CD4-positive, CD25-positive, alpha-beta regulatory T cell (primary cell): ENCODE results near the gene WDR70. TPM values are rescaled to one million over a fixed set of nuclear protein-coding genes. Genes with fewer than 3 reads are reported as not detected.

Experiments
- ATAC-seq, 2 donors: fragments of 150-1000 bp; cut with Tn5 transposase; one replicate each; pipeline ENCODE4 v1.10.0; 2021; ENCODE audit warnings: low read depth in 2 of 2, moderate number of reproducible peaks in 2 of 2, moderate library complexity in 1 of 2
- DNase-seq, 3 donors: peaks; one replicate each; pipeline versions ENCODE4 v3.0.0 to v3.0.0-alpha.2; 2012 to 2022; ENCODE audit warnings: mixed read lengths in 1 of 3
- H3K27ac ChIP-seq: one replicate; pipeline ENCODE4 v1.7.0; 2013; ENCODE audit warnings: mild to moderate bottlenecking, low read length; ENCODE audit not compliant: insufficient read depth, poor library complexity, severe bottlenecking
- H3K27me3 ChIP-seq: one replicate; pipeline ENCODE4 v1.7.0; 2013; ENCODE audit warnings: low read length; ENCODE audit not compliant: control insufficient read depth, insufficient read depth
- H3K36me3 ChIP-seq: one replicate; pipeline ENCODE4 v1.7.0; 2013; ENCODE audit warnings: mild to moderate bottlenecking, low read length, moderate library complexity; ENCODE audit not compliant: control insufficient read depth, insufficient read depth
- H3K4me1 ChIP-seq: 2 replicates; pipeline ENCODE4 v1.7.0; 2013; ENCODE audit warnings: mild to moderate bottlenecking, low read length; ENCODE audit not compliant: insufficient read depth, control insufficient read depth, poor library complexity, severe bottlenecking
- H3K4me3 ChIP-seq: one replicate; pipeline ENCODE4 v1.7.0; 2013; ENCODE audit warnings: low read depth, mild to moderate bottlenecking, low read length, moderate library complexity
- H3K9me3 ChIP-seq, 2 experiments: 1 replicate in 1 of 2; 2 replicates in 1 of 2; pipeline ENCODE4 v1.7.0; 2013; ENCODE audit warnings: low read length in 2 of 2, mild to moderate bottlenecking in 1 of 2, moderate library complexity in 1 of 2; ENCODE audit not compliant: control insufficient read depth in 2 of 2
- H3K27ac Mint-ChIP-seq, 3 donors: one replicate each; pipeline ENCODE4 v1.8.0; 2020 to 2022; ENCODE audit warnings: mild to moderate bottlenecking in 3 of 3, mixed read lengths in 3 of 3, moderate library complexity in 2 of 3
- H3K27me3 Mint-ChIP-seq: one replicate; pipeline ENCODE4 v1.8.0; 2022; ENCODE audit warnings: mild to moderate bottlenecking, mixed read lengths
- H3K36me3 Mint-ChIP-seq: one replicate; pipeline ENCODE4 v1.8.0; 2020; ENCODE audit warnings: mixed read lengths
- H3K4me1 Mint-ChIP-seq, 4 donors: one replicate each; pipeline ENCODE4 v1.8.0; 2020 to 2022; ENCODE audit warnings: mixed read lengths in 4 of 4, mild to moderate bottlenecking in 1 of 4
- H3K4me3 Mint-ChIP-seq, 4 donors: one replicate each; pipeline ENCODE4 v1.8.0; 2020 to 2022; ENCODE audit warnings: mild to moderate bottlenecking in 4 of 4, mixed read lengths in 4 of 4, moderate library complexity in 3 of 4
- H3K9me3 Mint-ChIP-seq, 7 donors: one replicate each; pipeline ENCODE4 v1.8.0; 2020 to 2022; ENCODE audit warnings: mixed read lengths in 7 of 7, mild to moderate bottlenecking in 3 of 7, moderate library complexity in 2 of 7
- polyA plus RNA-seq, 4 donors: library from polyadenylated mRNA; unstranded; fragments of 300-500 nt; fragmentation: Illumina TruSeq; gene quantifications; one replicate each; pipeline ENCODE4 v1.2.3, GENCODE V29; 2021
- total RNA-seq: library from RNA; stranded (reverse); gene quantifications from one replicate; pipeline ENCODE4 v1.2.3, GENCODE V29; 2022

Gene WDR70
- total and polyA plus RNA-seq, 5 donors from 2014 or later = 15.9 to 35.3 (median 24.9) TPM

- Histone ChIP-seq H3K9me3 (no peaks in the 10 kb centered on the region), H3K27ac (no peak overlapping the region), H3K36me3 (no peaks in the 10 kb centered on the region), H3K27me3 (peaks cover 2% of the 10 kb centered on the region), H3K4me1 (no peaks in the 10 kb centered on the region), H3K4me3 (no peak overlapping the region)
- no peaks in the 10 kb centered on the region for H3K36me3 Mint-ChIP-seq
- peaks cover 0 to 5% (median 0%) of the 10 kb centered on the region in 7 donors for H3K9me3 Mint-ChIP-seq
- no peak overlapping the region for H3K27ac Mint-ChIP-seq
- H3K4me3 Mint-ChIP-seq = no peak overlapping the region
- no peak for DNase-seq
- no peak for ATAC-seq
- H3K27me3 Mint-ChIP-seq = peaks cover 11% of the 10 kb centered on the region
- H3K4me1 Mint-ChIP-seq = peaks cover 0 to 2% (median 0%) of the 10 kb centered on the region in 4 donors
Measured at GRCh38 chr5:37767251-37767650, 388.1 kb downstream of the WDR70 start.

GRCh38 chr5:37767961-37768360, 388.8 kb downstream of the WDR70 start:
- H3K27ac Mint-ChIP-seq = no peak overlapping the region
- no peaks in the 10 kb centered on the region for H3K36me3 ChIP-seq
- H3K27ac ChIP-seq = no peak overlapping the region
- no peaks in the 10 kb centered on the region for H3K4me1 Mint-ChIP-seq
- DNase-seq (no peak), ATAC-seq (no peak)
- H3K9me3 ChIP-seq = no peaks in the 10 kb centered on the region
- H3K27me3 ChIP-seq = peaks cover 2% of the 10 kb centered on the region
- H3K4me3 Mint-ChIP-seq = no peak overlapping the region
- no peaks in the 10 kb centered on the region for H3K36me3 Mint-ChIP-seq
- H3K4me1 ChIP-seq = no peaks in the 10 kb centered on the region
- H3K27me3 Mint-ChIP-seq = peaks cover 11% of the 10 kb centered on the region
- no peak overlapping the region for H3K4me3 ChIP-seq
- peaks cover 0 to 5% (median 0%) of the 10 kb centered on the region in 7 donors for H3K9me3 Mint-ChIP-seq

- peaks cover 11% of the 10 kb centered on the region for H3K27me3 Mint-ChIP-seq
- Histone ChIP-seq H3K27ac (no peak overlapping the region), H3K4me1 (no peaks in the 10 kb centered on the region), H3K9me3 (no peaks in the 10 kb centered on the region), H3K36me3 (no peaks in the 10 kb centered on the region), H3K4me3 (no peak overlapping the region), H3K27me3 (peaks cover 2% of the 10 kb centered on the region)
- no peak for ATAC-seq
- H3K36me3 Mint-ChIP-seq = no peaks in the 10 kb centered on the region
- H3K4me1 Mint-ChIP-seq = no peaks in the 10 kb centered on the region
- no peak overlapping the region for H3K4me3 Mint-ChIP-seq
- no peak for DNase-seq
- H3K27ac Mint-ChIP-seq = no peak overlapping the region
- peaks cover 0 to 5% (median under 1%) of the 10 kb centered on the region in 7 donors for H3K9me3 Mint-ChIP-seq
Measured at GRCh38 chr5:37768371-37768770, 389.3 kb downstream of the WDR70 start.

DNA sequence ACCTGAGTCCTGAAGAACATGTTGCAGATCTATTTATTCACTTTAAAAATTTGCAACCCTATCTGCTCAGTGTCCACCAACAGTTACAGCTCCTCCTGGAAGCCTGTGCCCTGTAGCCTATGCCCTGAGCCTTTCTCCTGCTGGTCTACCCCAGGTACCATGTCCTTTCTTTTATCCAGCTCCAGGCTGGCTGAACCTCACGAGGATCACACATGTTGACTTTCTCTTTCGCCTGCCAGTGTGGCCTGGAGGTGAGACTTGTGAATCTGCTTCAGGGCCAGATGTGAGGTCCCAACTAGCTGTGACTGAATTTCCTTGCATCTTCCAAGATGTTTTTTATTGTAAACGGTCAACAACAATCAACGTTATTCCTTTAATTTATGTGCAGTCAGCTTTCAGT, 390.0 kb downstream of the WDR70 start:
- Histone ChIP-seq H3K4me3 (no peak overlapping the region), H3K9me3 (no peaks in the 10 kb centered on the region), H3K27ac (no peak overlapping the region), H3K36me3 (no peaks in the 10 kb centered on the region), H3K27me3 (peaks cover 2% of the 10 kb centered on the region), H3K4me1 (no peaks in the 10 kb centered on the region)
- H3K9me3 Mint-ChIP-seq = peaks cover 0 to 9% (median 4%) of the 10 kb centered on the region in 7 donors
- no peaks in the 10 kb centered on the region for H3K4me1 Mint-ChIP-seq
- DNase-seq (no peak), ATAC-seq (no peak)
- no peak overlapping the region for H3K4me3 Mint-ChIP-seq
- no peak overlapping the region for H3K27ac Mint-ChIP-seq
- H3K27me3 Mint-ChIP-seq = peaks cover 6% of the 10 kb centered on the region
- H3K36me3 Mint-ChIP-seq = no peaks in the 10 kb centered on the region

DNA sequence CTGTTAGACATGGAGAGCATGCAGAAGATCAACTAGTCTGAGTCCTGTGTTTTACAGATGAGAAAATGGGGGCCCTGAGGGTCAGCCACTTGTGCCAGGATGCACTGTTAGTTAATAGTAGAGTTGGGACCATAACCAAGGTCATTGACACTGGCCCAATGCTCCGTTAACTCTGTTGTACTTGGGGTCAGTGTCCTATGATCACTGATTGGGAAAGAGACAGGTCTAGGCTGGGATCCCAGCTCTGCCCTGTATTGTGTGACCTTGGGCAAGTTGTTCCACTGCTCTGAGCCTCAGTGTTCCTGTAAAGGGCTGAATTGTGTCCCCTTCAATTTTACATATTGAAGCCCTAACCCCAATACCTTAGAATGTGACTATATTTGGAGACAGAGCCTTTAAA, 390.7 kb downstream of the WDR70 start:
- no peak for ATAC-seq

DNA sequence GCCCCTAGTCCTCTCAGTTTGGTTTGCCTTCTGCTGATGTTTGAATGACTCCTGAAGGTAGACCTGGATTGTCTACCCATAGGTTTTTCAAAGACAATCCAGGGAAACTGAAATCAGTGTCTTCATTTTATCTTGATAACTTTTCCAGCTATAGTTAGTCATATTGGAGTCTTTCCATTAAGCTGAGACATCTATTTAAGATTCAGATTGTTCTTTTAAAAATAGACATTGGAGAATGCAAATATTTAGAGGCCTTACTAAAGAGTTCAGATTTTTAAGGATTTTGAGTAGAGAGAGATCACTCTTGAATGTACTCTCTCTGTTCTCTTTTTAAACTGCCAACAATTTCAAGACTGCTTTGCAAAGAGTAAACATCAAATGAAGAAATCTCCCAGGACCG, 391.7 kb downstream of the WDR70 start:
- Histone ChIP-seq H3K27me3 (peaks cover 2% of the 10 kb centered on the region), H3K27ac (no peak overlapping the region), H3K4me3 (no peak overlapping the region), H3K4me1 (no peaks in the 10 kb centered on the region), H3K9me3 (peaks cover 3 to 9% of the 10 kb centered on the region in 2 experiments), H3K36me3 (no peaks in the 10 kb centered on the region)
- no peaks in the 10 kb centered on the region for H3K36me3 Mint-ChIP-seq
- peaks cover 0 to 15% (median 5%) of the 10 kb centered on the region in 7 donors for H3K9me3 Mint-ChIP-seq
- H3K27ac Mint-ChIP-seq = no peak overlapping the region
- no peak overlapping the region for H3K4me3 Mint-ChIP-seq
- peaks cover 6% of the 10 kb centered on the region for H3K27me3 Mint-ChIP-seq
- no peaks in the 10 kb centered on the region for H3K4me1 Mint-ChIP-seq
- no peak for ATAC-seq
- DNase-seq = no peak

More for the DNA sequence above, 390.7 kb downstream of the WDR70 start:
- Mint-ChIP-seq H3K9me3 (peaks cover 0 to 10% (median 4%) of the 10 kb centered on the region in 7 donors), H3K27ac (no peak overlapping the region), H3K4me3 (no peak overlapping the region), H3K4me1 (no peaks in the 10 kb centered on the region), H3K27me3 (peaks cover 6% of the 10 kb centered on the region), H3K36me3 (no peaks in the 10 kb centered on the region)
- no peaks in the 10 kb centered on the region for H3K4me1 ChIP-seq
- H3K36me3 ChIP-seq = no peaks in the 10 kb centered on the region
- no peak overlapping the region for H3K4me3 ChIP-seq
- H3K27ac ChIP-seq = no peak overlapping the region
- H3K27me3 ChIP-seq = peaks cover 2% of the 10 kb centered on the region
- H3K9me3 ChIP-seq = peaks cover 2 to 4% of the 10 kb centered on the region in 2 experiments
- no peak for DNase-seq

DNA sequence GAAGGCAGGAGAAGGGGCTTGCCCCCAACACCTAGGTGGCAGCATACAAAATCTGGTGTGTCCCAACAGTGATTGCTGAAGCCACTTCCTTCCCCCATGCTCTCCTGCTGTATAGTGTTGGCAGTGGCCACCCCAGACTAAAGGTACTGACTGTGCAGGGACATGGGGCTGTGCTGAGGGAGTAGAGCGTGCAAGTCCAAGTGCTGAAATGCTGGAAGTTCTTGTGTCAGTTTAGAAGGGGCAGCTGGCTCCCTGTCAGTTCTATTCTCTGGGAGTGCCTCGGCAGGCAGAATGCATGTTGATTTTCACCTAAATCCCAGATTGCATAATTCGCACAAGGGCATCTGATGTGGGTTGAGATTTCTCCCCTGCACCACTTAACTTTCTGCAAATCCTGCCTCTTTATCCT, 392.1 kb downstream of the WDR70 start:
- H3K4me3 Mint-ChIP-seq = no peak overlapping the region
- no peak for DNase-seq
- H3K4me3 ChIP-seq = no peak overlapping the region
- H3K27me3 ChIP-seq = peaks cover 2% of the 10 kb centered on the region
- no peaks in the 10 kb centered on the region for H3K36me3 Mint-ChIP-seq
- no peak overlapping the region for H3K27ac Mint-ChIP-seq
- H3K4me1 ChIP-seq = no peaks in the 10 kb centered on the region
- no peaks in the 10 kb centered on the region for H3K36me3 ChIP-seq
- H3K4me1 Mint-ChIP-seq = no peaks in the 10 kb centered on the region
- peaks cover 3 to 9% of the 10 kb centered on the region in 2 experiments for H3K9me3 ChIP-seq
- H3K27ac ChIP-seq = no peak overlapping the region
- peaks cover 6% of the 10 kb centered on the region for H3K27me3 Mint-ChIP-seq
- peaks cover 0 to 18% (median 5%) of the 10 kb centered on the region in 7 donors for H3K9me3 Mint-ChIP-seq
- ATAC-seq = no peak

DNA sequence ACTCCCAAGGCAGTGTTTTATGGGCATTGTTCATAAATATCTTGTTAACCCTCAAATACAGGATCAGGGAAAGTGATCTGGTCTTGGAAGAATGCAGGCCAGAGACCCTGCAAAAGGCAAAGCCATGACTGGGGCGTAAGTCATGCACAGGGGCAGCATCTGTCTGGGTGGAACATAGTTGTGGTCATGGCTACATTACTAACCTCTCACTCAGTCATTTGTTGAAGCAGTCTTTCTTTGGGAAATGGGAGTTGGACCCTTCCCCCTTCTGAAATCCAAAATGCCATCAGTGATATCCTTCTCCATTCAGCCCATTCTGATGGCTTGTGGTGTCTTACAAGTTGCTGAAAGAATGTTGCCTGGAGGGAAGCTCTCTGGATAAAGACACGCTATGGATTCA, 392.6 kb downstream of the WDR70 start:
- H3K4me3 Mint-ChIP-seq = no peak overlapping the region
- H3K4me3 ChIP-seq = no peak overlapping the region
- peaks cover 2% of the 10 kb centered on the region for H3K27me3 ChIP-seq
- H3K27me3 Mint-ChIP-seq = peaks cover 6% of the 10 kb centered on the region
- DNase-seq = no peak
- H3K27ac Mint-ChIP-seq = no peak overlapping the region
- H3K4me1 Mint-ChIP-seq = no peaks in the 10 kb centered on the region
- no peaks in the 10 kb centered on the region for H3K36me3 ChIP-seq
- no peaks in the 10 kb centered on the region for H3K36me3 Mint-ChIP-seq
- no peaks in the 10 kb centered on the region for H3K4me1 ChIP-seq
- ATAC-seq = no peak
- no peak overlapping the region for H3K27ac ChIP-seq
- H3K9me3 ChIP-seq = peaks cover 3 to 9% of the 10 kb centered on the region in 2 experiments
- H3K9me3 Mint-ChIP-seq = peaks cover 0 to 18% (median 5%) of the 10 kb centered on the region in 7 donors
